K562 (cell line): ENCODE results near the gene ACAP3.

ENCODE experiments used
- BCL6 ChIP-seq: fragments of 250-450 bp; sonication (Bioruptor Pico); IDR thresholded peaks from 2 replicates; pipeline ENCODE4 v1.4.0; 2020
- CTCF ChIP-seq, 3 experiments: IDR thresholded peaks in 2 of 3; conservative IDR thresholded peaks in 1 of 3; 2 replicates each; pipeline ENCODE4 v1.5.1; 2011 to 2012; ENCODE audit warnings: low read length in 3 of 3, mild to moderate bottlenecking in 3 of 3, control low read depth in 2 of 3, improper control_type of control experiment in 1 of 3, inconsistent platforms in 1 of 3, low read depth in 1 of 3, mixed read lengths in 1 of 3, moderate library complexity in 1 of 3; ENCODE audit not compliant: insufficient read depth in 2 of 3
- E2F4 ChIP-seq: sonication (generic); formaldehyde crosslinking; IDR thresholded peaks from 2 replicates; pipeline ENCODE4 v1.8.0; 2022; ENCODE audit warnings: mild to moderate bottlenecking, low read depth, missing genetic modification reagents
- EZH2 ChIP-seq: IDR thresholded peaks from 2 replicates; pipeline ENCODE4 v1.6.1; 2012; ENCODE audit warnings: low read depth, mild to moderate bottlenecking, inconsistent platforms, low read length, borderline replicate concordance
- JUN ChIP-seq, 2 experiments: sonication (generic) in 1 of 2; formaldehyde crosslinking in 1 of 2; IDR thresholded peaks; 2 replicates each; pipeline versions ENCODE4 v1.6.1 to v1.8.0; 2012 to 2022; ENCODE audit warnings: borderline replicate concordance in 2 of 2, mild to moderate bottlenecking in 2 of 2, improper control_type of control experiment in 1 of 2, low read depth in 1 of 2, low read length in 1 of 2, missing genetic modification reagents in 1 of 2
- POLR2A ChIP-seq: fragments of 450-650 bp; conservative IDR thresholded peaks from 2 replicates; pipeline ENCODE4 v1.6.1; 2016
- ZNF518B ChIP-seq: fragments of 250-450 bp; sonication (Bioruptor Pico); IDR thresholded peaks from 2 replicates; pipeline ENCODE4 v1.5.0; 2021; ENCODE audit warnings: mild to moderate bottlenecking, moderate library complexity
- ZNF586 ChIP-seq: fragments of 450-650 bp; formaldehyde crosslinking; conservative IDR thresholded peaks from 2 replicates; pipeline ENCODE4 v1.4.0; 2020; ENCODE audit warnings: mild to moderate bottlenecking, moderate library complexity
- ZNF639 ChIP-seq, 2 experiments: fragments of 200-800 bp in 1 of 2; sonication (Bioruptor generic) in 1 of 2; sonication (generic) in 1 of 2; formaldehyde crosslinking in 1 of 2; IDR thresholded peaks in 1 of 2; conservative IDR thresholded peaks in 1 of 2; 2 replicates each; pipeline versions ENCODE4 v1.5.0 to v1.6.1; 2016 to 2020; ENCODE audit warnings: missing compliant biosample characterization in 1 of 2, missing genetic modification characterization in 1 of 2, missing genetic modification reagents in 1 of 2

- TF ChIP-seq E2F4 (CRISPR knock-in tag) (no peak), ZNF639 (CRISPR knock-in tag; conservative IDR thresholded peaks at IDR 0.05 in 1 of 2, IDR thresholded peaks at IDR 0.05 in 1 of 2) (no peak), ZNF586 (CRISPR knock-in tag) (no peak), ZNF518B (no peak), JUN (IDR thresholded peaks at IDR 0.05; ENCODE audit: borderline replicate concordance, low read depth, low read length) (no peak), JUN (CRISPR knock-in tag; IDR thresholded peaks at IDR 0.05; ENCODE audit: borderline replicate concordance) (no peak), POLR2A (0 out of 2 replicates have a peak, but pooled peaks have one; percentile 3), BCL6 (CRISPR knock-in tag) (no peak), CTCF (IDR thresholded peaks at IDR 0.05 in 2 of 3, conservative IDR thresholded peaks at IDR 0.05 in 1 of 3; ENCODE audit: insufficient read depth in 2 of 3, low read depth in 1 of 3, low read length in 3 of 3) (peak in 2 of 3 experiments; percentile 1 to 19; a peak in 1 of 6 replicates), EZH2 (no peak)
Observed at GRCh38 chr1:1310109-1310385, 2.3 kb upstream of the ACAP3 start.
